GM12872 (cell line): ENCODE measurements around the gene MC1R.

Source experiments
- CTCF ChIP-seq: IDR thresholded peaks from 3 replicates; pipeline ENCODE4 v1.5.1; 2011; ENCODE audit warnings: low read depth, mild to moderate bottlenecking, low read length, moderate library complexity; ENCODE audit not compliant: insufficient read depth

The MC1R gene

GRCh38 chr16:89913408-89914387 is 5.0 kb upstream of the MC1R start:
- TF ChIP-seq CTCF: no peak

- TF ChIP-seq CTCF: no peak
Observed at GRCh38 chr16:89915303-89916232, 3.1 kb upstream of the MC1R start.

GRCh38 chr16:89917773-89918452 is 749 bp upstream of the MC1R start:
- no peak for TF ChIP-seq CTCF

GRCh38 chr16:89919535-89920406 is 1.1 kb downstream of the MC1R start:
- no peak for TF ChIP-seq CTCF

- no peak for TF ChIP-seq CTCF
Observed at GRCh38 chr16:89920723-89921122, 2.1 kb downstream of the MC1R start.

GRCh38 chr16:89921131-89921701 is 2.6 kb downstream of the MC1R start:
- no peak for TF ChIP-seq CTCF
